Glomerular visceral epithelial cell (primary cell): Measurements from ENCODE around the gene SCNM1.
"Not testable (repeated sequence)": the region's sequence is repeated elsewhere in the genome, so short reads cannot be mapped to it uniquely, and the experiment has no call there.

Experiments
- DNase-seq: peaks from one replicate; pipeline ENCODE4 v3.0.0-alpha.2; 2016; ENCODE audit errors: extremely low spot score

Gene SCNM1

DNA sequence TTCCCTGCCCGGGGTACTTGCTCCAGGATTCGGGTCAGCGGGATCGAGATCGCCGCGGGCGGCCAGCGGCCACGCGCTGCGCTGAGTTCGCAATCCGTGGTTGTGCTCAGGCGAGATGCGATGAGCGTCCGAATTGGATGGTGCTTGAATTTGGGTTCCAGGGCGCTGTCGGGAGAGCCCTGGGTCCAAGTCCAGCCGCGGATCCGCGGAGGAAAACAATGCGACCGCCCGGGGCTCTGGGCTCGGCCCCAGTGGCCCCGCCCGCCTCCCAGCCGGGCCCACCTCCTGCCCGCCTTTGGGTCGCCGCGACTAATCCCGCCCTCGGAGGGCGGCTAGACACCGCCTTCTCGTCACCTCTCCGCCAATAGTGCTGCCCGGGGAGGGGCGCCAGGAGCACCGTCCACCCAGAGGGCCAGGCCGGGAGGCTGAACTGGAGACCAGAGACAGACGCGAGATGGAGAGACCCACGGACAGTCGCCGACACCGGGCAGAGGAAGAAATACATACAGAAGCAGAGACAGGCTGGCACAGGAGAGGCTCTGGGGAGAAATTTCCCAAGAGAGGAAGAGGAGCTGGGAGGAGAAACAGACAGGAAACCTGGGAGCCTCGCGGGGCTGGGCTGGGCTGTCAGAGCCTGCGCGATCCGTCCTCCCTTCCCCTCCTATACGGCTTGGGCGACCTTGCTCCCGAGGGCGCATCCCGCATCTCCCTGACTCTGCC, 19.4 kb upstream of the SCNM1 start, which contains the start of gene SEMA6C:
Gene SEMA6C, minus strand, starts transcription at position 220 of the 720 bp plus-strand sequence. CDS start 4,010 bp downstream, outside the sequence.
- DNase-seq = peak; percentile 93

DNA sequence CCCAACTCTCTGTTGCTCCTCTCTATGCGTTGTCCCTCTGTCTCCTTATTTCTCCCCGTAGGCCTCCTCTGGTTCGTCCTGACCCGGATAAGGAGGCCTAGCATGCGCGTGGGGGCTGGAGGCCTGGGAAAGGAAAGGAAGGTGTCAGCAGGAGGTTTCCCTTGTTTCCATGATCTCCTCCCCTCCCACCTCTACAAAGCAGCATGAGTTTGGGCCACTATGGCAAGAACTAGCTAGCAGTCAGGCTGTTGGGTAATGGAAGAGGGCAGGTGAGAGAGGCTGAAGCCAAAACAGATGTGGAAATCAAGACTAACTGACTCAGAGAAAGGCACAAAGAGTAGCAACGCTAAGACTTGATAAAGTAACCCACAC, 18.8 kb upstream of the SCNM1 start:
- DNase-seq = no peak

DNA sequence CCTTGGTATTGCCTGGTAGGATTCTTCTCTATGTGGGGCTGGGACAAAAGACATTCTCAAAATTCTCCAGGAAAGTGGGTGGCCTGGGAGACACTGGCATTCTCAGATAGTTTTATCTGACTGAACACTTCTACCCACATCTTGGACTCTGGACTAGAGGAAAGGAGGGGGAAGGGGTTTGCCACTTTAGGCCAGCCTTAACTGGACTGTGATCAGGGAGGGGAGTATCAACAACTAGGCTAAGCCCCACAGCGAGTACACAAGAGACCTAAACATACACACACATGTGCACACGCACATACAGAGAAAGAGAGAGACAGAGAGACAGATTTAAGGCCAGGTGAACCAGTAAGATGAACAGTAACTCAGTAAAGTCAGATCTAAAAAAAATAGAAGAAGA, 18.3 kb upstream of the SCNM1 start:
- DNase-seq = no peak

DNA sequence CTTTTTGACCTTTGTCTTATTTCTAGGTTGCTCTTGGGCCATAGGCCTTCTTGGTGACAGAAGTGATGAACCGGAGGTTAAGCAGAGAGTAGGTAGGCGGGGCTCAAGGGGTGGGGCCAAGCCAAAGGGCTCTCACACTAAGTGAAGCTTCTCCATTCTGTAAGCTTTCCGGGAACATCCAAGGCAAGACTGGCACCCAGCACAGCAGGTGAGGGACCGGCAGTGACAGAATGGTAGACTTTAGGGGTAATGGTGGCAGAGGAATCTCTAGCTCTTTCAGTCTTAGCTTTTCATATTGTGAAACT, 9.5 kb upstream of the SCNM1 start, which contains the start of gene TNFAIP8L2:
Gene TNFAIP8L2, plus strand, starts transcription at position 135 of the 305 bp plus-strand sequence. CDS start 2,049 bp downstream, outside the sequence.
- no peak for DNase-seq

DNA sequence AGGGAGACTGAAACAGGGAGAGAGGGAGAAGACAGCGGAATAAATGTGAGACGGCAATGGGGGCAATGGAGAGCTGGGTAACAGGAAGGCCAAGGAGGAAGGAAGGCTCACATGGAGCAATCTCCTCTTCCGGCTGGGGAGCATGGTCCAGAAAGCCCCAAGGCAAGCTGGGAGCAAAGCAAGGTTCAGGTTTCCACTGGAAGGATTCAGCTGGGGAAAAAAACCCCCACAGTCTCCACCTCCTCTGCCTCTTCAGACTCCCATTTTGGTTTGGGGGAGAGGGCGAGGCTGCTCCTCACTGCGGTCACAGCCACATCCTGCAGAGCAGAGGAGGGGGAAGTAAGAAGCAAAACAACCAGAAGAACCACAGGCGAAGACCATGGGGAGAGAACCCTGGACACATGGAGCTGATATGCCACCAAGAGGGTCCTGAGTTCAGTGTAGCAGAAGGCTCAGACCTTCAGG, 8.8 kb upstream of the SCNM1 start:
- no peak for DNase-seq

DNA sequence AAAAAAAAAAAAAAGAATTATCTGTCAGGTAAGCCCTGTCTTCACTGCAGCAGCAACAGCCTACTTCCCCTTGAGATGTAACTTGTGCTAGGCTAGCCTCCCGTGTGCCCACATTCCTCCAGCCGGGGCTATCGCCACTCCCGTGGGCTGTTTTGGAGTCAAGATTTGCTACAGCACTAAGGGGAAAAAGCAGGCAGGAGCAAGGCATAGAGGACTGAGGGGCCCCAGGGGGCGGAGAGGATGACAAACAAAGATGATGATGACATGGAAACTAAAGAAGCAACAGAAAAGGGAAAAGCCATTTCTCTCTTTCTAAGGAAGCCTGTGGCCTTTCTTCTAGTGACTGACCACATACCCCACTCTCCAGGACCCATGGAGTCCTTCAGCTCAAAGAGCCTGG, 7.6 kb upstream of the SCNM1 start:
- DNase-seq = no peak

DNA sequence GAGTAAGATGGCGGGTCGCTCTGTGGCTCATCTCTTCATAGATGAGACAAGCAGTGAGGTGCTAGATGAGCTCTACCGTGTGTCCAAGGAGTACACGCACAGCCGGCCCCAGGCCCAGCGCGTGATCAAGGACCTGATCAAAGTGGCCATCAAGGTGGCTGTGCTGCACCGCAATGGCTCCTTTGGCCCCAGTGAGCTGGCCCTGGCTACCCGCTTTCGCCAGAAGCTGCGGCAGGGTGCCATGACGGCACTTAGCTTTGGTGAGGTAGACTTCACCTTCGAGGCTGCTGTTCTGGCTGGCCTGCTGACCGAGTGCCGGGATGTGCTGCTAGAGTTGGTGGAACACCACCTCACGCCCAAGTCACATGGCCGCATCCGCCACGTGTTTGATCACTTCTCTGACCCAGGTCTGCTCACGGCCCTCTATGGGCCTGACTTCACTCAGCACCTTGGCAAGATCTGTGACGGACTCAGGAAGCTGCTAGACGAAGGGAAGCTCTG, 7.1 kb upstream of the SCNM1 start:
- DNase-seq = no peak

DNA sequence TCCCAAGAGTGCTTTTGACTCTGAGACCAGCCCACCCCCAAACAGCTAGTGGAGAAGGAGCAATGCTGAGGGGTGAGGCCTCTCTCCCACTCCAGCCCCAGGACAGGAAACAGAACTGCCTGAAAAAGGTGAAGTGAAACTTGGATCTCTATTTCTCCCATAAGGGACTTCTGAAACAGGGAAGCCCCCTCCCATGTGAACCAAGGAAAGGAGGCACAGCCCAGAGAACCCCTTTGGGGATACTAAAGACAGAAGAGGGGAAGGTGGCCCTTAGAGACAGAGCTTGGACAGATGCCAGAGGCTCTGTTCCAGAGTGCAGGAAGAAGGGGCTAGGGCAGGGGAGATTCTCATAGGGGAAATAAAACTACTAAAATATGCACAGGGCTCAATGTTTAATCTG, 6.6 kb upstream of the SCNM1 start:
- DNase-seq = no peak

DNA sequence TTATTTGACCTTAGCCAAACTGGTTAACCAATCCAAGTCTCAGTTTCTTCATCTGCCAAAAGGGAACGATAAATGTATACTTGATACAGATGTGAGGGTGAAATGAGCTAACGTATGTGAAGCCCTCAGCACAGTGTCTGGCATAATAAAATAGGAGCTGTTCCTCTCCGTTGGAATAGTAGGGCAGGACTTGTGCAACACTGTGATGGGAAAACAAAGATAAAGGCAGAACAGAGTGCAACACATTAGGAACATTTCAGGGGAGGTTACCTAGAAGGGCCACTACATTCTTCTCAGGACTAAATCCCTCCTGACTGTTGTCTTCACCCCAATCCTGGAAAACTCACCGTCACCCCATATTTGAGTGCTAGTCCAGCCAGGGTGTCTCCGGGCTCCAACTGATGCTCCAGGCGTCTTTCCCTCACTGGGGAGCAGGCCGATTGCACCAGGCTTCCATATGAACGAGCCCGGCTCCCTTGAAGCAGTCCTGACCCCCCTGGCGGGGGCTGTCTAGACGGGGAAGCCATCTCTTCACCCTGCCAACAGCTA, 1.1 kb upstream of the SCNM1 start:
- DNase-seq = no peak

DNA sequence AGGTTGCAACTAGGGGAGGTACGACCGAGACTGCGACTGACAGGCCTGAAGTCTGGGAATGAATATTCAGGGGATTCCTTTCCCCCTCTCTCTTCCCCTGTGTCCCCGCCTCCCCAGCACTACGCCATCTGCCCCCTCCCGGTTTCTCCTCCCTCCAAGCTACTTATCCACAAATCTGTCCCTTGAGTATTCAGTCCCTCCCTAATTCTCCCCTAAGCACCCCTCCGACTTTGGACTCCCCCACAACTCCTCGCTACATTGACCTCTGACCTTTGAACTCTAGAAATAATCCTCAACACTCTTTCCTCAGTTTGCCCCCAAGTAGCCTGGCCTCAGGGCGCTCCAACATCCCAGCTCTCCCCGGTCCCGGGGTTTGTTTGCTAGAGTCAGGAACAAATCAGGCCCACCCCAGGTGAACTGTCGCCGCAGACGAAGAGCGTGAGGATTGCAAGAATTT, 635 bp upstream of the SCNM1 start:
- DNase-seq = peak; percentile 49

DNA sequence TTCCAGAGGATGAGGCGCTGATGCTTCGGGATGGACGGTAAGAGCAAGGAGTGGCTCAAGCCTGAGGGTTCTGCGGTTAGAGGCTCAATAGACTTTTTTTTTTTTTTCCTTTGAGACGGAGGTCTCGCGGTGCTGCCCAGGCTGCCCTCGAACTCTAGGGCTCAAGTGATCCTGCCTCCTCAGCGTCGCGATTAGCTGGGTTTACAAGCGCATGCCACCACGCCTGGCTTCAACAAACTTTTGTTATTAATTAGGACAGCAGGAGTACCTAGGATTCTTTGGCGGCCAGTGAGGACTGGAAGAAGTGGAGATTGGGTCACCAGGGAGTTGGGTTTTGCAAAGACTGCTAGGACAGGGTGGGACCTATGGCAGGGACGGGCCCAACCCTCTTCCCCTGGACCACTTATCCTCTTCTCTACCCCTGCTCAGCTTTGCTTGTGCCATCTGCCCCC, 587 bp downstream of the SCNM1 start:
- DNase-seq = peak; percentile 71

DNA sequence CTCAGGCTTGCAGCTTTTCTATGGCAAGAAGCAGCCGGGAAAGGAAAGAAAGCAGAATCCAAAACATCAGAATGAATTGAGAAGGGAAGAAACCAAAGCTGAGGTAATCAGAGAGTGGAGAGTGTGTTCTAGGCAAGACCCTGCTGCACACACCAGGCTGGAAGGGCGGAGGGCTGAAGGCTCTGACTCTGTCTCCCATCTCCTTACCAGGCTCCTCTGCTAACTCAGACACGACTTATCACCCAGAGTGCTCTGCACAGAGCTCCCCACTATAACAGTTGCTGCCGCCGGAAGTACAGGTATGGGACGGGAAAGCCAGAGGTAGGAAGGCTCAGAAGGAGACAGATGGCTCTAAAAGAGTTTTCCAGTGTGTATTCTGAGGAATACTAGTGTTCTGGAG, 1.2 kb downstream of the SCNM1 start:
- no peak for DNase-seq

DNA sequence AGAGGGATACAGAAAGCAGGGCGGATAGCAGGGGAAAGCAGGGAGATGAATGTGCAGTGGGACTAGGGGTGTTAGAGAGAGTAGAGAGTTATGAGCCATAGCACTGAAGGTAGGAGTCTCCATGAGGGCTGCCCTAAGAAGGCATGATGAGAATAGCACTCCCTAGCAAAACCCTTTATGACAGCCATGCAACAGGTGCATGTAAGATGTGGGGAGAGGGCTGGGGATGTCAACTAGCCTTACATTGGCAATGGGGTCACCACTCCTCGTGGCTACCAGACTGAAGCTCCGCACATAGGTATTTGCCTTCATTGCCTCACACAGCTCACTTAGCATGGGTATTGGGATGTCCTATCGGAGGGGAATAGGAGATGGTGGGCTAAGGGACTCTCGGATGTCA, 5.2 kb downstream of the SCNM1 start:
- DNase-seq = no peak

DNA sequence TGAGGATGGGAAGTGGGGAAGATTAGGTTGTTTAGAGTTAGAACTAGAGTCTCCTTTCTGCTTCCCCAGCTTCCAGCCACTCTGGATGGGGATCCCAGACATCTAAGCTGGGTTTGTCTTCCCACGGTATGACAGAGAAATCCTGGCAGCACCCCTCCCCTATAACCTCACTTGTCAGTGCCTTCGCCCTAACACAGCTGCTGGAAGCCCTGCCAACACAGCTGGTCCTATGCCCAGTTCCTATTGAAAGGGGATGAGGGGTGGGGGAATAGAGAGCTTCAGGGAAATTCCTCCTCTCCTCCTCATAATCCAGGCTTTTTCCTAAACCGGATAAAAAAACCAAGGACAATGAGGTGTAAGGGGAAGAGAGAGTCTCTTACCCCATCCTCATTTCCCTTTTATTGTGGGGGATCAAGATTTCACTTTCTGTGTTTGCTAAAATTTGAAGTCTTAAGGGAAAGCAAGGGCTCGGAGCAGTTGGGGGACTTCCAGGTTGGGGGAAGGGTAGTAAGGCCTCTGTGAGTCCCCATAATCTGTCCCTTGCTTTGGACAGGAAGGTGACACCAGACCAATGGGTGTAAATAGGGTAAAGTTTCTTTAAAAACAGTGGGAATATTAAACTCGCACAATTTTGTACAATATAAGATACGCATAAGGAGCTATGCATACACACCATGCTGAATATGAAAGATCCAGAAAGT, 9.2 kb downstream of the SCNM1 start:
- no peak for DNase-seq

DNA sequence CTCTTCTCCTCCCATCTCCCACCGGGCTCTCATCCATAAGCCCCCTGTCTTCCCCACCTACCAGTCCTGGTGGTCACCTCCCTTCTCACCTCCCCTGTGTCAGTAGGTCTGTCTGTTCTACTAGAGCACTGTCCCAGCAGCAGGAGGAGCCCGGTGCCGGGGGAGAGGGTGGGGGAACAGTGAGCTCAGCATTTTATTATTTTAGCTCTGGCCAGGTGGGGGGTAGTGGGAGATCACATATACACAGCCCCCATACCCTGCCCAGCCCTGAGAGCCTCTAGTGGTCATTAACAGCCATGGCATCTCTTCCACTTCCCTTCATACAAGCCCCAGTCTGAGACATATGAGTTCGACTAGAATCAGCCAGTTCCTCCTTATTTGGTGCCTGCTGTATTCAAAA, 9.9 kb downstream of the SCNM1 start, which contains the start of gene TMOD4:
Gene TMOD4, minus strand, starts transcription at position 119 of the 400 bp plus-strand sequence. CDS start 1,106 bp downstream, outside the sequence.
- no peak for DNase-seq

DNA sequence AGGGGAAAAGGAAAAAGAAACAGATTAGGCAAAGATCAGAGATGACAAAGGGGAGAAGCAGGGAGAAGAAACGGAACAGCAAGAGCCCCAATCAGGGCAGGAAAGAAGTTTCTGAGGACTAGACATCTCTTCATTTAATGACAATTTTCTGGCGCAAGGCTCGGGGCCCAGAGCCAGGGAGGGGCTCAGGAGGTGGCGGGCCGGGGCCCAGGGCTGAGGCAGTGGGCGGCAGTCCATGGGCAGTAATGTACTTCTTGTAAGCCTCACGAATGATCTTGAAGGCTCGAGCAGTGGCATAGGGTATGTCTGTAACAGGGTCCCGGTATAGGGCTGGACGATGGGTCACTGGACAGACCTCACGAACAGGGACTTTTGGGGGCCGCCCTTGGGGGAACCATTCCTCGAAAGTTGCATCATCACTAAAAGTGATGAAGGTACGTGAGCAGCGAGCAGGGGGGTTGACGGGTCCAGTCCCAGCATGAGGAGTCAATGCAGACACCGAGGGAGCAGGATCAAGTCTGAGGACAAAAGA, 10.6 kb downstream of the SCNM1 start:
- no peak for DNase-seq

DNA sequence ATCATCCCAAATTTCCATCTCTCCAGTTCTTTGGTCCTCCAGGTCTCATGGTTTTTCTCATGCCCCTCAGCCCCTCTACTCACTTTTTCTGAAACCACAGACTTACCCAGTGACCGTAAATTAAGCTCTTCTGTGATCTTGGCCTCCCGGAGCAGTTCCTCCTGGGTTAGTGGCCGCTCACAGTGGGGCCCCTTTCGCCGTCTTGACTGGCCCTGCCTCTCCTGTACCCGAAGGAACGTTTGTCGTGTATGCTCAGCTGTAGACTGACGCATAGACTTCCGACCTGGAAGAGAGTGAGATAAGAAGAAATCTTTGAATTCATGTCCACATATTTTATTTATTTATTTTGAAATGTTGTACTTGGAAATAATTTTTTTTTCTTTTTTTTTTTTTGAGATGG, 18.3 kb downstream of the SCNM1 start:
- DNase-seq = no peak

DNA sequence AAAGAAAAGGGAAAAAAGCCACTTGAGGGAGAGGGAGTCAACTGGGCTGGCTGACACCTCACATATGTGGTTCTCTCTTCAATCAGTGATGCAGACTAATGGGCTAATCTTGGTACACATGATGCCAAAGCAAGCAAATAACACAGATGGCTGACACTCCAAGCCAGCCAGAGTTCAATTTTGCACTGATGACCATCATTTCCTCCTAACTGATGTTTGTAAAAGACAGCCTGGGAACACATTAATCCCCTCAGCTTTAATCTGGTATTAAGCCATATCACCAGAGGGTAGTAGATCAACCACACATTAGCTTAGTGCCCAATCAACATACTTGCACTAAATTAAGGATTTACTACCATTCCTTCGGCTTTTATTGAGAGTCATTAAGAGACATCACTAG, 21.3 kb downstream of the SCNM1 start:
- no peak for DNase-seq

DNA sequence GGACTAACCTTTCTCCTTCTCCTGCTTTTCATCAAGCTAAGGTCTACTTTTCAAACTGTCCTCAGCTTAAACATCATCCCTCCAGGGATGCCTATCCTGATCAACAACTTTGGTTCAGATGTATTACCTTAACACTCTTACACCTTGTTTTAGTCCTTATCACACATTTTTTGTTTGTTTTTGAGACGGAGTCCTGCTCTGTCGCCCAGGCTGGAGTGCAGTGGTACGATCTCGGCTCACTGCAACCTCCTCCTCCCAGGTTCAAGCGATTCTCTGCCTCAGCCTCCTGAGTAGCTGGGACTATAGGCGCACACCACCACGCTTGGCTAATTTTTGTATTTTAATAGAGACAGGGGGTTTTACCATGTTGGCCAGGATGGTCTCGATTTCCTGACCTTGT, 22.7 kb downstream of the SCNM1 start:
- DNase-seq = not testable (repeated sequence)

DNA sequence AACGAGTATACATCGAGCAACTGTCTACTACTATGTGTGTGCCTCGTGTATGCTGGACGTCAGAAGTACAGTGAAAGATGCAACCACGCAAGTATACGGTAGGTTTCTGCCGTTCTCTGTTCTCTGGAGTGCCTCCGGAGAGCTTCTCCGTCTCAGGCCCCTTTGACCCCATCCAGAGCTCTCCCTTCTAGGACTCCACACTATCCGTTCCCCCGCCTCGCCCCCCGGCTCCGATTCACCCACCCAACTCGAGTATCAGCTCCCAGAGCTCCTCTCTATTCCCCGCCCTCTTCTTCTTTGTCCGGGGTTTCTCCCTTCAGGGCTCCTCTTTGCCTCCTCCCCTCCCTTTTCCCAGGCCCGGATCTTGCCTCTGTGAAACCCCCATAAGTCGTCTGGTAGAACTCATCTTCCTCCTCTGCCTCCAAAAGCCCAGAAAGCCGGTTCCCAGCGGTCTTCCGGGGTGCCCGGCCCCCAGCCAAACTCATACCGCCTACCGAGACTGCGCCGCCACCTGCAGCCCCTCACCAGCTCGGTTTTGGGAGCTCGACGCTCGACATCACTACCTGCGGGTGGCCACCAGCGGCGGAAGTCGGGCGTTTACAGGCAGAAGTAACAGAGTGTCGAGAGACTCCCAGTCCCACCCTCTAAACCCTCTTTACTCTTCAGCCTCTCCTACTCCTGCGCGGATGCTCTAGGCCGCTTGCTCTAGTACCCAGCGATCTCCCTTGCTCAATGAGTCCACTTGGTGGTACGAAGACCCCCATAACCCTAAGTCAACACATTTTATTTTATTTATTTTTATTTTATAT, 23.9 kb downstream of the SCNM1 start, which contains the start of gene VPS72:
Gene VPS72, minus strand, starts transcription at position 561 of the 809 bp plus-strand sequence. Its CDS starts 76 bp downstream, at position 485.
- DNase-seq = peak; percentile 88

DNA sequence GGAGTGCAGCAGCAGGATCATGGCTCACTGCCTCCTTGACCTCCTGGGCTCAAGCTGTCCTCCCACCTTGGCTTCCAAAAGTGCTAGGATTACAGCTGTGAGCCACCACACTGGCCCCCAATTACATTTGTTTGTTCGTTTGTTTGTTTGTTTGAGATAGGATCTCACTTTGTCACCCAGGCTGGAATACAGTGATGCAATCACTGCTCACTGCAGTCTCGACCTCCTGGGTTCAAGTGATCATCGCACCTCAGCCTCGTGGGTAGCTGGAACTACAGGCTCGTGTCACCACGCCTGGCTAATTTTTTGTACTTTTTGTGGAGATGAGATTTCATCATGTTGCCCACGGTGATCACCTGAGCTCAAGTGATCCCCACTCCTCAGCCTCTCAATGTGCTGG, 26.1 kb downstream of the SCNM1 start:
- DNase-seq = no peak
